Activated B cell treated with CpG ODN at 0.5 μM for 24 hours (primary cell): ENCODE results near the gene IER5L. TPM values are rescaled to one million over a fixed set of nuclear protein-coding genes. Genes with fewer than 3 reads are reported as not detected.
"Not testable (repeated sequence)": the region's sequence is repeated elsewhere in the genome, so short reads cannot be mapped to it uniquely, and the experiment has no call there.

Source experiments
- ATAC-seq: fragments of 200-7000 bp; cut with Tn5 transposase; one replicate; pipeline ENCODE4 v1.10.0; 2021; ENCODE audit warnings: low read depth, mild to moderate bottlenecking, moderate library complexity
- CTCF ChIA-PET: fragments of 350-600 bp; sonication (Branson Sonifier 250); formaldehyde crosslinking; loops from one replicate; lab custom pipeline; 2021; ENCODE audit warnings: antibody characterized with exemption; lab: Charles Lee
- POLR2A ChIA-PET: fragments of 350-600 bp; sonication (Branson Sonifier 250); formaldehyde crosslinking; loops from one replicate; lab custom pipeline; 2021; ENCODE audit warnings: antibody characterized with exemption; lab: Charles Lee
- DNase-seq: peaks from one replicate; pipeline ENCODE4 v3.0.0; 2022
- H3K27ac Mint-ChIP-seq: one replicate; pipeline ENCODE4 v1.8.0; 2020; ENCODE audit warnings: mixed read lengths
- H3K27me3 Mint-ChIP-seq: one replicate; pipeline ENCODE4 v1.8.0; 2021; ENCODE audit warnings: mixed read lengths
- H3K36me3 Mint-ChIP-seq: one replicate; pipeline ENCODE4 v1.8.0; 2021; ENCODE audit warnings: low read depth, mixed read lengths
- H3K4me1 Mint-ChIP-seq: one replicate; pipeline ENCODE4 v1.8.0; 2021; ENCODE audit warnings: mixed read lengths
- H3K4me3 Mint-ChIP-seq: one replicate; pipeline ENCODE4 v1.8.0; 2020; ENCODE audit warnings: mild to moderate bottlenecking, mixed read lengths
- H3K9me3 Mint-ChIP-seq: one replicate; pipeline ENCODE4 v1.8.0; 2020; ENCODE audit warnings: mixed read lengths
- CTCF ChIP-seq: fragments of 200-600 bp; IDR thresholded peaks from one replicate; pipeline ENCODE4 v1.8.0; 2022; ENCODE audit warnings: antibody characterized with exemption, mild to moderate bottlenecking
- intact Hi-C: fragments of 100-400 bp; cut with micrococcal nuclease; formaldehyde crosslinking; loops from one replicate; pipeline ENCODE4 v1.15.1; 2024
- total RNA-seq: library from RNA; stranded (reverse); gene quantifications from 2 replicates; pipeline ENCODE4 v1.2.3, GENCODE V29; 2022

Gene IER5L
- total RNA-seq, 1 donor from 2014 or later = 1.9 TPM

- POLR2A ChIA-PET = no interaction called here
- Mint-ChIP-seq H3K4me1 (peaks cover 10% of the 10 kb centered on the region), H3K27me3 (peaks cover 2% of the 10 kb centered on the region), H3K36me3 (no peaks in the 10 kb centered on the region), H3K4me3 (no peak overlapping the region), H3K9me3 (no peaks in the 10 kb centered on the region), H3K27ac (no peak overlapping the region)
- intact Hi-C loops = no loop called here
- CTCF ChIA-PET = interaction anchor here (2.3 kb wide), 1 partner anchor 21 kb away, joined by 5 read pairs; no protein-coding TSS in a partner anchor
- no peak for TF ChIP-seq CTCF
- ATAC-seq (no peak), DNase-seq (no peak)
Observed at GRCh38 chr9:129164246-129164930, 13.7 kb downstream of the IER5L start.

GRCh38 chr9:129163753-129164152, 14.3 kb downstream of the IER5L start:
- Mint-ChIP-seq H3K9me3 (no peaks in the 10 kb centered on the region), H3K27me3 (peaks cover 2% of the 10 kb centered on the region), H3K4me1 (peaks cover 10% of the 10 kb centered on the region), H3K4me3 (no peak overlapping the region), H3K36me3 (no peaks in the 10 kb centered on the region), H3K27ac (no peak overlapping the region)
- ATAC-seq (no peak), DNase-seq (no peak)
- TF ChIP-seq CTCF = no peak
- ChIA-PET POLR2A (no interaction called here), CTCF (no interaction called here)
- intact Hi-C loops = no loop called here

GRCh38 chr9:129163198-129163670, 14.8 kb downstream of the IER5L start:
- H3K9me3 Mint-ChIP-seq, intact Hi-C loops, CTCF ChIA-PET, POLR2A ChIA-PET, H3K27ac Mint-ChIP-seq, H3K4me3 Mint-ChIP-seq, H3K36me3 Mint-ChIP-seq, H3K27me3 Mint-ChIP-seq, H3K4me1 Mint-ChIP-seq, ATAC-seq, DNase-seq: not testable (repeated sequence)

GRCh38 chr9:129162497-129163197, 15.4 kb downstream of the IER5L start:
- peaks cover 7% of the 10 kb centered on the region for H3K4me1 Mint-ChIP-seq
- no peaks in the 10 kb centered on the region for H3K27me3 Mint-ChIP-seq
- H3K36me3 Mint-ChIP-seq = no peaks in the 10 kb centered on the region
- H3K27ac Mint-ChIP-seq = no peak overlapping the region
- H3K4me3 Mint-ChIP-seq = no peak overlapping the region
- POLR2A ChIA-PET = no interaction called here
- intact Hi-C loops = no loop called here
- DNase-seq = no peak
- ATAC-seq = no peak
- CTCF ChIA-PET = no interaction called here
- TF ChIP-seq CTCF = no peak
- no peaks in the 10 kb centered on the region for H3K9me3 Mint-ChIP-seq

- Mint-ChIP-seq H3K27me3 (no peaks in the 10 kb centered on the region), H3K9me3 (no peaks in the 10 kb centered on the region), H3K4me1 (no peaks in the 10 kb centered on the region), H3K4me3 (no peak overlapping the region), H3K36me3 (no peaks in the 10 kb centered on the region), H3K27ac (no peak overlapping the region)
- TF ChIP-seq CTCF = no peak
- ChIA-PET POLR2A (no interaction called here), CTCF (no interaction called here)
- DNase-seq (no peak), ATAC-seq (no peak)
- intact Hi-C loops = no loop called here
Observed at GRCh38 chr9:129161534-129161837, 16.6 kb downstream of the IER5L start.
